Astrocyte of the spinal cord (primary cell): ENCODE data around the gene SULT1A1.
"Not testable (repeated sequence)": the region's sequence is repeated elsewhere in the genome, so short reads cannot be mapped to it uniquely, and the experiment has no call there.

Source experiments
- DNase-seq: peaks from one replicate; pipeline ENCODE4 v3.0.0; 2011; ENCODE audit warnings: low read depth, low spot score
- H3K4me3 ChIP-seq: 2 replicates; pipeline ENCODE4 v1.5.1; 2011; ENCODE audit warnings: low read depth, mild to moderate bottlenecking, low read length, moderate library complexity
- CTCF ChIP-seq: IDR thresholded peaks from 2 replicates; pipeline ENCODE4 v1.5.1; 2012; ENCODE audit warnings: low read depth, mild to moderate bottlenecking, low read length, inconsistent platforms
- in situ Hi-C: cut with HindIII; loops from 2 replicates; pipeline ENCODE4 v1.10.0; 2017; ENCODE audit warnings: low sequenced_read_pairs

The SULT1A1 gene

GRCh38 chr16:28597692-28598261, 12.1 kb downstream of the SULT1A1 start:
- no peak for DNase-seq
- TF ChIP-seq CTCF: no peak
- in situ Hi-C loops: no loop called here
- H3K4me3 ChIP-seq: no peak overlapping the region

- no peak within 1 kb of the TSS for H3K4me3 ChIP-seq
- in situ Hi-C loops: no loop called here
- no peak for TF ChIP-seq CTCF
- no peak for DNase-seq
These were observed 12.8 kb downstream of the SULT1A1 start, which contains the start of gene SULT1A2 for GRCh38 chr16:28596840-28597691. Gene SULT1A2, minus strand, starts transcription at chr16:28597050. Its CDS starts 1,120 bp downstream, at chr16:28595930.

- no peak overlapping the region for H3K4me3 ChIP-seq
- in situ Hi-C loops: no loop called here
- TF ChIP-seq CTCF: no peak
- no peak for DNase-seq
These were observed 13.7 kb downstream of the SULT1A1 start for GRCh38 chr16:28596115-28596630.

- DNase-seq, H3K4me3 ChIP-seq, in situ Hi-C loops: not testable (repeated sequence)
These were observed 14.4 kb downstream of the SULT1A1 start for GRCh38 chr16:28595451-28595850.

GRCh38 chr16:28592979-28593553, 16.8 kb downstream of the SULT1A1 start:
- no peak for DNase-seq
- no peak overlapping the region for H3K4me3 ChIP-seq
- in situ Hi-C loops: no loop called here
- no peak for TF ChIP-seq CTCF

- in situ Hi-C loops: no loop called here
- no peak for TF ChIP-seq CTCF
- H3K4me3 ChIP-seq: no peak overlapping the region
- no peak for DNase-seq
These were observed 17.3 kb downstream of the SULT1A1 start for GRCh38 chr16:28592511-28592910.

GRCh38 chr16:28591355-28591754, 18.5 kb downstream of the SULT1A1 start:
- DNase-seq: no peak
- no peak for TF ChIP-seq CTCF
- no peak overlapping the region for H3K4me3 ChIP-seq
- in situ Hi-C loops: no loop called here
